GM18858 (cell line): ENCODE results near the gene IFI44L.

Source experiments
- ATAC-seq: cut with Tn5 transposase; IDR thresholded peaks from one replicate; pipeline ENCODE4 v1.9.1; 2021; ENCODE audit not compliant: unreplicated experiment

IFI44L gene

GRCh38 chr1:78687315-78687714 is 67.1 kb downstream of the IFI44L start:
- ATAC-seq: no peak

- no peak for ATAC-seq
Observed at GRCh38 chr1:78687914-78688313, 67.7 kb downstream of the IFI44L start.

- ATAC-seq: no peak
Observed at GRCh38 chr1:78688697-78689096, 68.4 kb downstream of the IFI44L start.

GRCh38 chr1:78690516-78690915 is 70.3 kb downstream of the IFI44L start:
- ATAC-seq: no peak

- no peak for ATAC-seq
Observed at GRCh38 chr1:78691995-78692747, 71.9 kb downstream of the IFI44L start.
